Medulla oblongata (tissue), 1 donor: ENCODE data around the gene ADGRG3.
"Not testable (repeated sequence)": the region's sequence is repeated elsewhere in the genome, so short reads cannot be mapped to it uniquely, and the experiment has no call there.

Experiments
- DNase-seq: peaks from one replicate; pipeline ENCODE4 v3.0.0-alpha.2; 2015; ENCODE audit errors: extremely low spot score

ADGRG3 gene

DNA sequence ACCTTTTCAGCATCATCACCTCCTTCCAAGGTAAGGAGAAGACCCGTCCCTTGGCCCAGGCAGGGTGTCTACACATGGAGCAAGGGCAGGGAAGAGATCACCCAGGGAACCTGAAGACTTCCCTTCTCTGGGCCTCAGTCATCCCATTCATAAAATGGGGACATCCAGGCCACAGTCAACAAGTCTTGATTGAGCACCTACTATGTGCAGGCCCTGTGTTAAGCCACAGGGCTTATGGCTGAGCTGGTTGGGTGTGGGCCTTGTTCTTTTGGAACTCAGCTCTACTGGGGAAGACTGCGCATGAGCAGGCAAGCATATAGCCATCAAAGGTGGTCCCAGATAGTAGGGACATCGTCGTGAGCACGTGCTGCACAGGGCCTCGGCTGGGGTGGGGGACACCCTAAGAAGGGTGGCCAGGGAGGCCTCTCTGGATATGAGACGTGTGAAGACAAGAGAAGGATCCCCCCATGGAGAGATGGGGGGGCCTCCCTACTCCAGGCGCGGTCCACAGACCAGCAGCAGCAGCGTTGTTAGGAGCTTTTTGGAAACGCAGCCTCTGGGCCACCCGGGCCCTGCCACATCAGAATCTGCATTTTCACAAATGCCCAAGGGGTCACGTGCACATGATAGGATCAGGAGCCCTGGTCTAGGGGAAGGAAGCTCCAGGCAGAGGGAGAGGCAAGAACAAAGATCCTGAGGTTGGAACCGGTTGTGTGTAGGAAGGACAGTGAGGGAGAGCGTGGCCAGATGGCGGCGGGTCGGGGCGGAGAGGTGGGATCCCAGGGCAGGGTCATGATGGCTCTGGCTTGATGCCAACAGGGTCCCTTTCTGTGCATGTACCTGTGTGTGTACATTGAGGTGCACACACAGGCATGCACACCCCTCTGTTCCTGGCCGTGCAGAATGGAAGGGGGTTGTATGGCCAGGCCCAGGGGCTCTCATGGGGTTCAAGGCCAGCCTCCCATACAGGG, 5.9 kb upstream of the ADGRG3 start:
- no peak for DNase-seq

DNA sequence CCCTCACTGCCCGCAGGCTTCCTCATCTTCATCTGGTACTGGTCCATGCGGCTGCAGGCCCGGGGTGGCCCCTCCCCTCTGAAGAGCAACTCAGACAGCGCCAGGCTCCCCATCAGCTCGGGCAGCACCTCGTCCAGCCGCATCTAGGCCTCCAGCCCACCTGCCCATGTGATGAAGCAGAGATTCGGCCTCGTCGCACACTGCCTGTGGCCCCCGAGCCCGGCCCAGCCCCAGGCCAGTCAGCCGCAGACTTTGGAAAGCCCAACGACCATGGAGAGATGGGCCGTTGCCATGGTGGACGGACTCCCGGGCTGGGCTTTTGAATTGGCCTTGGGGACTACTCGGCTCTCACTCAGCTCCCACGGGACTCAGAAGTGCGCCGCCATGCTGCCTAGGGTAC, 4.7 kb upstream of the ADGRG3 start:
- DNase-seq = no peak

DNA sequence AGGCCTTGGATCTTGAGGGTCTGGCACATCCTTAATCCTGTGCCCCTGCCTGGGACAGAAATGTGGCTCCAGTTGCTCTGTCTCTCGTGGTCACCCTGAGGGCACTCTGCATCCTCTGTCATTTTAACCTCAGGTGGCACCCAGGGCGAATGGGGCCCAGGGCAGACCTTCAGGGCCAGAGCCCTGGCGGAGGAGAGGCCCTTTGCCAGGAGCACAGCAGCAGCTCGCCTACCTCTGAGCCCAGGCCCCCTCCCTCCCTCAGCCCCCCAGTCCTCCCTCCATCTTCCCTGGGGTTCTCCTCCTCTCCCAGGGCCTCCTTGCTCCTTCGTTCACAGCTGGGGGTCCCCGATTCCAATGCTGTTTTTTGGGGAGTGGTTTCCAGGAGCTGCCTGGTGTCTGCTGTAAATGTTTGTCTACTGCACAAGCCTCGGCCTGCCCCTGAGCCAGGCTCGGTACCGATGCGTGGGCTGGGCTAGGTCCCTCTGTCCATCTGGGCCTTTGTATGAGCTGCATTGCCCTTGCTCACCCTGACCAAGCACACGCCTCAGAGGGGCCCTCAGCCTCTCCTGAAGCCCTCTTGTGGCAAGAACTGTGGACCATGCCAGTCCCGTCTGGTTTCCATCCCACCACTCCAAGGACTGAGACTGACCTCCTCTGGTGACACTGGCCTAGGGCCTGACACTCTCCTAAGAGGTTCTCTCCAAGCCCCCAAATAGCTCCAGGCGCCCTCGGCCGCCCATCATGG, 4.0 kb upstream of the ADGRG3 start:
- DNase-seq = no peak

DNA sequence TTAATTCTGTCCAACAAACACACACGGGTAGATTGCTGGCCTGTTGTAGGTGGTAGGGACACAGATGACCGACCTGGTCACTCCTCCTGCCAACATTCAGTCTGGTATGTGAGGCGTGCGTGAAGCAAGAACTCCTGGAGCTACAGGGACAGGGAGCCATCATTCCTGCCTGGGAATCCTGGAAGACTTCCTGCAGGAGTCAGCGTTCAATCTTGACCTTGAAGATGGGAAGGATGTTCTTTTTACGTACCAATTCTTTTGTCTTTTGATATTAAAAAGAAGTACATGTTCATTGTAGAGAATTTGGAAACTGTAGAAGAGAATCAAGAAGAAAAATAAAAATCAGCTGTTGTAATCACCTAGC, 3.5 kb upstream of the ADGRG3 start:
- no peak for DNase-seq

DNA sequence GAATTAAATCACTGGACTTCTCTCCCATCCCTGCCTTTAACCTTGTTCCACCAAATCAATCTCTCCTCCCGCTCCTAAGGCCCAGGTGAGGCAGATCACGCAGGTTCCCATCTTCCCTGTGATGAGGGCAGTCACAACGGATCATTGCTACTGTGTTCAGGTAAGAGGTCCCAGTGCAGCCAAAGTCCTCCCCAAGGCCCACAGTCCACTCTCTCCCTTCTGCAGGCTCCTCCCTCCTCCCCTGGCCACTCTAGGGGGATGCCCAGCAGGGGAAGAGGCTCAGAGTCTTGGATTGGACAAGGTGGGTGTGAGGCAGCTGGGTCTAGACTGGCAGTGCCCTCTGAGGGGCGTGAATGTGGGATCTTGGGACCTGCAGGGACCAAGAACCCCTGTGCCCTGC, 2.6 kb upstream of the ADGRG3 start:
- DNase-seq = no peak

DNA sequence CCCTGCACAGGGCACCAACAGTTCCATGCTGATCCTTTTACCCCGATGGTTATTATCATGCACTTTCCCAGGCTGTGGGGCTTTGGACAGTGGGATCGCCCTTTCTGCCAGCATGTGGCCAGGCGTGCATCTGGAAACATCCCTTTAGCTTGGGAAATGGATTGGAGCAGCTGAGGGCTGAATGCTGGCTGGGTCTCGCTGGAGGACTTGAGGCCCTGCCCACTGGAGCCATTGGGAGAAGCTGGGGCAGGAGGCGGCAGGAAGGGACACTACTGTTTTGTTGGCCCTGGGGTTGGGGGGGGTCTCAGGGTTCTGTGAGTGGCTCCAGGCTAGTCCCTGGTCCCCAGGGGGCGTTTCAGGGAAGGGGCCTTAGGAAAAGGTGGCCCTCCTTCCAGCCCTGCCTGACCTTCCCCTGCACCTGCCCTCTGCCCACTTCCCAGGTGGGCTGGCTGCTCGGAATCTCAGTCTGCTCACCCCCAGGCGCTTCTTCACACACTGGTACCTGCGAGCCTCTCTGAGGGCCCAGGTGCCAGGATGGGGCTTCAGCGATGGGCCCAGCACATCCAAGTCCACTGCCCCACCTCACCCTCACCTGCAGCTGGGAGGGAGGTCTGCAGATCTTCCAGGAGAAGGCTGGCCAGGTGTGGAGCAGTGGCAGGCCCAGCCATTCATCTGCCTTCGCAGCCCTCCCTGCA, 1.6 kb upstream of the ADGRG3 start:
- DNase-seq = no peak

DNA sequence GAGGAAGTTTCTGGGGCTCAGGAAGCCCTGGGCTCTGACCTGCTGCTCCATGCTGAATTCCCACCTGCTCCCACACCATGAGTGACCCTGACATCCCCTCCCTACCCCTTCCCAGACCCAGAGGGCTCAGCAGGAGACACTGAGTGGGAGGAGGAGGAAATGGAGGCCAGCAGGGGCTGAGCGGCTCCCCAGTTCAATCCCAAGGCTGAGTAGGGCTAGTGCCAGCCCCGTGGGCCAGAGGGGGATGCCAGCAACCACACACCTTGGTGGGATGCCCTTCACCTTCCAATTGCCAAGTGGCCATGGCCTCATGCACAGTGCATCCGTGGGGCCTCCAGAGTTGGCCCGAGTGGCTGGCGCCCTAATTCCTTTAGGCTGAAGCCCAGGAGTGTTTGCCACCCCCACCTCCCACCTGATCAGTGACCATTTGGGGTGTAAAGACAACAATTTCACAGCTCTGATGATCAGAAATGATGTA, 1.0 kb upstream of the ADGRG3 start:
- DNase-seq = no peak

DNA sequence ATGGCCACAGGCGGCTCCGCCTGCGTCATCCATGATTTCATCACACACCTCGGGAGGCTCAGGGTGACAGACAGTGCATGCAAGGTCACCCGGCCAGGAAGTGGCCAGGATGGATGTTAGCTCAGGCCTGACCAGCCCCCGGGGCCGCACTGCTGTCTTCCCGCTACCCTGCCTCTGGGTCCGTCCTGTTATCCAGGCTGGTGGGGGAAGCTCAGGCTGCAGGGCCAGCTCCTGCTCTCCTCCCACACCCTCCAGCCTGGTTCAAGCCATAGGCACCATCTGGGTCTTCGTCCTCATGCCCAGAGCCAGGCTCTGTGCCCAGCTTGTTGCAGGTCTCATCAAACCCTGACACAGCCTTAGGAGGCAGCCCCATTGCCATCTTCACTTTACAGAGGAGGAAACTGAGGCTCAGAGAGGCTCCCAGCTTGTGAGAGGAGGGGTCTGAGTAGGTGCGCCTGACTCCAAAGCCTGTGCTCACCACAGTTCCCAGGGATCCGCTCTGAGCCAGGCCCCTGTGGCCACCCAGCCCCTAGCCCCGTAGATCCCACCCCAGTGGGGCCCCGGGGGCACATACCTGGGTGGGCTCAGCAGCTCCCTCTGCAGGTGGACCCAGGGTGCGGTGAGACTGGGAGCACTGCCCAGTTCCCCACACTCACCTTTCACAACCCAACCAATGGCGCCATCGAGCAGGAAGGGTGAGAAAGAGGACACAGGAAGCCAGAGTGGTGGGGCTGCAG, 412 bp upstream of the ADGRG3 start:
- DNase-seq = no peak

DNA sequence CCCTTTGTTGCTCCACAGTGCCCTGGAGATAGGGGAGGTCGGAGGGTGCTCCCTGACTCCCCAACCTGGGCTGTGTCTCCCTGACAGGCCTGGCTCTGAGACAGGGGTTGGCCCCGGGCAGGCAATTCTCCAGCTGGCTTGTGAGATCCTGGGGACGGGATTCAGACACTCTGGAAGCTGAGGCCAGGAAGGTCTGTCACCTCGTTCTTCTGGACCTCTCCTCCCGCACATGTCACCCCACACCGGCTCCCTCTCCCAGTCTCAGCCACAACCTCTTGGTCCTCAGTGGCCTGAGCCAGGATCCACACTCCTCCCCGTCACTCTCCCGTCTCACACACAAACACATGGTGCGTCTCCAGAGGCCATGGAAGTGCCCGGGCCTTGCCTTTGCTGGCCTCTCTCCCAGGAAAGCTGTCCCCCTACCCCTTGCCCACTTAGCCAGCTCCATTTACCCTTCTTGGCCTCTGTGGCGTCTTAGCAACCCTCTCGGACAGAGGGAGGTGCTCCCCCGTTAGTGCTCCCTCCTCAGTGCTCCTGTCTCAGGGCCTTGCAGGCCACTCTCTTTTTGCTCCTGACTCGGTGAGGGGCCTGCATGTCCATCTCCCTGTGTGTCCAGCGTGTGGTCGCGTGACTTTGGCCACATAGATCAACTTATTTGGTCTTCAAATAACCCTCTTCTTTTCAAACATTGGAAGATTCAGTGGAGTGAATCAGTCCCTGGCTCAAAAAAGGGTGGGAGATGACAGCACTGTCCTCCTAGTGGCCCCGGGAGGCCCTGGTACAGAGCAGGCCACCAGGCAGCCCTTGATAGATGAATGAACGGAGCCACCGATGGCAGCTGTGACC, 747 bp downstream of the ADGRG3 start:
- no peak for DNase-seq

DNA sequence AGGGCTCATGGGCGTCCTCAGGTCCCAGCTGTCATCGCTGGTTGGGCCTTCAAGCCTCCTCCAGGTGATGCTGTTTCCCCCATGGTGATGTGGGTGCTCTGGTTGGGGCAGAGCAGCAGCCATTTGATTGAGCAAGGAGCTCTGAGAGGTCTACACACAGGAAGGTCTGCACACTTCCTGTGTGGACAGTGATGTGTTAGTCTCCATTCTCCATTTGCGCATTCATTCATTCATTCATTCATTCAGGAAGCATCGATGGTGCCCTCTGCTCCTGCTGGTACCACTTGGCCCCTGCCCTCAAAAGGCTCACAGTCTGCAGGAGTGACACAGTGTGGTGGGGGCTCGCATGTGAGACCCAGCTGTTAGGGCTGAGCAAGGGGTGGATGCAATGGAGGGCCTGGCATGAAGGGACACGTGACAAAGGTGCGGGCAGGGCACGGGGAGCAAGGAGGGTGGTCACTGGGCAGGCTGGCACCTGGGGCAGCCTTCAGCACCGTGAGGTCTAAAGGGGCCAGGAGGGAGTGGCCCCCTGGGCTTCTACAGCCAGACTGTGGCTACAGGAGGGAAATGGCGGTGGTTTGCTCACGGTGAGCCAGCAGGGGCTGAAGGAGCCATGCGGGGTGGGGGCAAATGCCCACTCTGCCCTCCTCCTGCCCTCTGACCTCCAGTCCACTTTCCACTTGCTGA, 1.5 kb downstream of the ADGRG3 start:
- no peak for DNase-seq

DNA sequence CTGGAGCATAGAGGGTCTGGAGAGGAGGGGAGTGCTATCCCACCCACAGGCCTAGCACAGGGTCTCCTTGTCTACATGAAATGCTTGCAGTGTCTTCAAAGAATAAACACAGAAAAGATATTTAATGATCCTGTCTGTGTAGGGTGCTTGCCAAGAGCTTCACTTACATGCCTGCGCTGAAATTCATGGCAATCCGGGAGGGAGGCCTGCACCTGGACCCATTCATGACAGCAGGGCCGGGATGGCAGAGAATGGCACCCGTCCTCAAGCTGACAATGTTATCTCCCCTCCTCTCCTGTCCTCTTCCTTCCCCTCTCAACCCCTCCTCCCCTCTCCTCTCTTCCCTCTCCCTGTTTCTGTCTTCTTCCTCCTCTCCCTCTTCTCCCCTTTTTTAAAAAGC, 2.1 kb downstream of the ADGRG3 start:
- no peak for DNase-seq

DNA sequence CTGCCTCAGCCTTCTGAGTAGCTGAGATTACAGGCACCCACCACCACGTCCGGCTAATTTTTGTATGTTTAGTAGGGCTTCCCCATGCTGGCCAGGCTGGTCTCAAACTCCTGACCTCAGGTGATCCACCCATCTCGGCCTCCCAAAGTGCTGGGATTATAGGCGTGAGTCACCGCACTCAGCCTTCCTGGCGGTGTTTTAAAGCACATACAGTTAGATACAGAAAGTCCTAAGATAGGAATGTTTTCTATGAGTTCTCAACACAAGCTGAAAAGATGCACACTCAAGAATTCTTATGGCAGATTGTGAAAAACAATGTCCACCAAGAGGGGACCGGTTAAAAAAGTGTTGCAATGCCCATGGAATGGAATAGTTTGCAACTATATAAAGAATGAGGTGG, 3.3 kb downstream of the ADGRG3 start:
- DNase-seq = not testable (repeated sequence)

DNA sequence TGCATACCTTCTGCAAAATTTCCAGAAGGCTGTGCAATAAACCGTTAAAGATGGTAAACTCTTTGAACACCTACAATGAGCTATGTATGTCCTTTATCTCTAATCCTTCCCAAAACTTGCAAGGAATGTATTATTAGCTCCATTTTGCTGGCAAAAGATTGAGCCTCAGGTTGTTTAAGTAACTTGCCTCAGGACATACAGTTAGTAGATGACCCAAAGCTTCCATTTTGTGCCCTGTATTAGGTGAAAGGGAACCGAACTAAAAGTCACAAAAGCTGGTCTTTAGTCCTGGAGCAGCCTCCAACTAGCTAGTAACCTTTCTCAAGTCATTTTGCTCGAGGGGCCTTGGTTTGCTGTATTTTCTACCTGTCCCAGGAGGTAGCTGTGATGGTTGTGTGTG, 4.3 kb downstream of the ADGRG3 start:
- DNase-seq = no peak

DNA sequence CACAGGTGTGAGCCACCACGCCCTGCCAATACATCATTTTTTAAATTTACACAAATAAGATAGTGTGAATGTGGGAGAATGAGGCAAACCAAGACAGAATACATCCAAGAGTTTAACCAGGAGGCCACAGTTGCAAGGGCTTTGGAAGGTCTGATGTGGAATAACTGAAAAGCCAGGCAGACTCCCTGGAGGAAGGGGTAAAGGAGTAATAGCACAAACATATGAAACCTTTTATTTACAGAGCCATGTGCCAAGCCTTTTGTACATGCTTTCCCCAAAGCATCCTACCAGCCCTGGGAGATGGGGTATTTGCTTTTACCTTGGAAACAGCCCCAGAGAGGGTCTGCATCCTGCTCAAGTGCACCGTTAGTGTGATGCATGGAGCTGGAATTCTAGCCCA, 4.7 kb downstream of the ADGRG3 start:
- DNase-seq = no peak

DNA sequence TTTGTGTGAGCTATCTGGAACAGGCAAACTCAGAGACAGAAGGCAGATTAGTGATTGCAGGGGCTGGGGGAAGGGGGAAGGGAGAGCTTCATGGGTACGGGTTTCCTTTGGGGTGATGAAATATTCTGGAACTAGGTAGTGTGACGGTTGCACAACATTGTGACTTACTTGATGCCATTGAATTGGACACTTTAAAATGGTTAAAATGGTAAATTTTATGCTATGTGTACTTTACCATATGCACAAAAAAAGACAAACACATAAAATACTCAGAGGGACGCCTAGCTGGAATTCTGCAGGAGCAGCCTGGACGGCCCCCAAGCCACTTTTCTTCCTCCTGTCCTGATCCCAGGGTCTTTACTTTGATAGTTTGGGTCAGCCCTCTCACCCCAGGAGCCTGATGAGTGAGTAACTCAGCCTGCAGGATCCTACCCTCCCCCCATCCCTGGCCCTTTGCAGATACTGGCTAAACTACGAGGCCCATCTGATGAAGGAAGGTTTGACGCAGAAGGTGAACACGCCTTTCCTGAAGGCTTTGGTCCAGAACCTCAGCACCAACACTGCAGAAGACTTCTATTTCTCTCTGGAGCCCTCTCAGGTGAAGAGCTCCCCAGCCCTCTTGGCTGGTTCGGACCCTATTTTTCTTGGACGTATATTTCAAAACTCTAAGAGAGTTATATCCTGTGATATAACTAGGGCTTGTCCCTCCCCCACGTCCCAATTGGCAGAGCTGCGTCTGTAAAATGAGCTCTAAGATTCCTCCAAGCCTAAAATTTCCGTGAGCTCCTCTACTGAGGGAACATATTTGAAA, 7.8 kb downstream of the ADGRG3 start:
- no peak for DNase-seq

DNA sequence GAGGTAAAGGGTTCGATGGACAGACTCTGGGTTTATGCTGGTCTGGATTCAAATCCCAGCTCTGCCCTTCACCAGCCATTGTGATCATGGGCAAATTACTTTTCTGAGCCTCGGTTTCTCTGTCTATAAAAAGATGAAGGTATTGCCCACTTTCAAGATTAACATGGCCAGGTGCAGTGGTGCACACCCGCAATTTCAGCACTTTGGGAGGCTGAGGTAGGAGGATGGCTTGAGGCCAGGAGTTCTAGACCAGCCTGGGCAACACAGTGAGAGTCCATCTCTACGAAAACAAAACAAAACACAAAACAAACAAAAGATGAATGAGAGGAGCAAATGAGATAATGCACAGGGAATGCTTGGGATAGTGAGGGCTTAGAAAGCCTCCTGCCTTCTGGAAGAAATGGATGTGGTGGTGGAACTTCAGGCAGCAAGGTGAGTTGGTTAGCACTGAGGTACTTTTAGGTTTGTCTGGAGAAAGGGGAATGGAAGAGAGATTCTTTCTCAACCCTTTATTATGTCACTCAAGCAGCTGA, 8.5 kb downstream of the ADGRG3 start:
- DNase-seq = no peak

DNA sequence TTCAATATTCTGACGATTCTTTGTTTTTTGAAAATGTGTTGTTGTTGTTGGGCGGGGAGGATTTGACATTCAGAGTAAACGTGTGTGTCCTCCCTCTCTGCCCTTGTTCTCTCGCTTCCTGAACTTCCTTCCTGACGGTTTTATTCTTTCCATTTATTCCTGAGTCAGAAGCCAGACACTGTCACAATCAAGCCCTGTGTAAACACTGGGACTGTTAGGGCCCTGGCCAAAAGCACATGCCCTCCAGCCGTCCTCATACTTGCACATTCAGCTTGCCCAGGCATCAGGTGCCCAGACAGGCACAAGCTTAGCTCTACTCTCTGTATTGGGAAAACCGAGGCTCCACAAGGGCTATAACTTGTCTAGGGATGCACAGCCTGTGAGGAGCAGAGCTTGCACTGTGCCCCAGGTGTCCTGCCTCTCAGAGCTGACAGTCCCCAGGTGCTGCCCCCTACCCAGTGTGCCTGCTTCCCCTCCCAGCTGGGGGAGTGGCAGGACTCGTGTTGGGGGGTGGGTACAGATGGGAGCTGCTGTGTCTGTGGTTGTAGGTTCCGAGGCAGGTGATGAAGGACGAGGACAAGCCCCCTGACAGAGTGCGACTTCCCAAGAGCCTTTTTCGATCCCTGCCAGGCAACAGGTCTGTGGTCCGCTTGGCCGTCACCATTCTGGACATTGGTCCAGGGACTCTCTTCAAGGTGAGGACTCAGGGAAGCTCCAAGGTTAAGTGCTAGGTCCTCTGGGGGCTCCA, 9.7 kb downstream of the ADGRG3 start:
- DNase-seq = no peak

DNA sequence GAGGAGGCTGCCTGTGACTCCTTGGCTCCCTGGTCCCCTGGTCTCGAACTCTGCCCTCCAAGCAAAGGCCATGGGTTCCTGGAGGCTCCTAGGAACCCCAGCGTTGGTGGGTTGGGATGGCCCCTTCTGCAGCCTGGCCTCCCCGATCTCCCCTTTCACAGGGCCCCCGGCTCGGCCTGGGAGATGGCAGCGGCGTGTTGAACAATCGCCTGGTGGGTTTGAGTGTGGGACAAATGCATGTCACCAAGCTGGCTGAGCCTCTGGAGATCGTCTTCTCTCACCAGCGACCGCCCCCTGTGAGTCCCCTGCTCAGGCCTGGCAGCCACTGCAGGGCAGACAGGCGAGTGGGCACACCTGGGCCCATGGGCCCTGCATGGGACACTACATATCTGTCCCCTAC, 10.9 kb downstream of the ADGRG3 start:
- DNase-seq = no peak
